Occipital lobe (tissue), 2 donors: Measurements from ENCODE around the gene MLF2. TPM values are rescaled to one million over a fixed set of nuclear protein-coding genes. Genes with fewer than 3 reads are reported as not detected.
A peak's percentile ranks its signal among the peaks of the same experiment; 100 is the strongest.

Source experiments
- DNase-seq: peaks from one replicate; lab custom pipeline; 2025; lab: John Stamatoyannopoulos, UW
- total RNA-seq: library from RNA; depleted of rRNA; stranded (reverse); fragments of >200 nt; gene quantifications from one replicate; pipeline ENCODE4 v1.2.3, GENCODE V29; 2014

The MLF2 gene
- total RNA-seq, 1 donor from 2014 or later: 81.4 TPM

- peak; percentile 86 for DNase-seq
These were observed 25.9 kb upstream of the MLF2 start for GRCh38 chr12:6778574-6779550.

DNA sequence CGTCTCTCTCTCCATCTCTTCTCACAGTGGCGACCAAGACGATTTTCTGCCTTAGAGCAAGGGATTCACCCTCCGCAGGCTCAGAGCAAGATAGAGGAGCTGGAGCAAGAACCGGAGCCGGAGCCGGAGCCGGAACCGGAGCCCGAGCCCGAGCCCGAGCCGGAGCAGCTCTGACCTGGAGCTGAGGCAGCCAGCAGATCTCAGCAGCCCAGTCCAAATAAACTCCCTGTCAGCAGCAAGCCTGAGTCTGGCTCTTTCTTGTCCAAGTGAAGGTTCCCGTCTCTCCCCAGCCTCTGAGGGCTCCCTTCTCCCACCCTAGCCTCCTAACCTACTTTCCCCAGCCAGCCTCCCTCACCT lies 25.3 kb upstream of the MLF2 start:
- peak; percentile 55 for DNase-seq

GRCh38 chr12:6777386-6777785 lies 24.4 kb upstream of the MLF2 start:
- DNase-seq: no peak

GRCh38 chr12:6775185-6776174 lies 22.5 kb upstream of the MLF2 start:
- no peak for DNase-seq

GRCh38 chr12:6774499-6775062 lies 21.6 kb upstream of the MLF2 start:
- no peak for DNase-seq

DNA sequence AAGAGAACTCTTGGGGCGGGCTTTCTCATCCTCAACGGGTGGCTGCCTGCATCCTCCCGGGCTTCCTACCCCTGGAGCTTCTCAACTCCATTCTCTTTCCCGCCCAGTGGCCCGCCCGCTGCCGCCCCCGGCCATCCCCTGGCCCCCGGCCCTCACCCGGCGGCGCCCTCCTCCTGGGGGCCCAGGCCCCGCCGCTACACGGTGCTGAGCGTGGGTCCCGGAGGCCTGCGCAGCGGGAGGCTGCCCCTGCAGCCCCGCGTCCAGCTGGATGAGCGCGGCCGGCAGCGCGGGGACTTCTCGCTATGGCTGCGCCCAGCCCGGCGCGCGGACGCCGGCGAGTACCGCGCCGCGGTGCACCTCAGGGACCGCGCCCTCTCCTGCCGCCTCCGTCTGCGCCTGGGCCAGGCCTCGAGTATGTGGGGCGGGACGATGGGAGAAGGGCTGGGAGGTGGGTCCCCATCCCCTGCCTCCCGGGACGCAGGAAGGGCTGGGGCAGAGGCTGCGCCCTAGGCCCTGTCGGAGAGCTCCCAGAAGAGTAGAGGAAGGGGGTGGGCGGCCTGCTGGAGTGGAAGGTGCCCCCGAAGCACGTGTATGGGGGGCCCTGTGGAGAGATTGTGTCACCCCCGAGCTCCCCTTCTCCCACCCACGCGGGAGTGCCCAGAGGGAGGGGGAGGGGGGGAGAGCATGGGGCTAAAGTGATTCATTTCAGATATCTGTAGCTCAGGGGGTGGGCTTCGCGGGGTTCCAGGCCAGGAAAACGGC lies 20.8 kb upstream of the MLF2 start:
- no peak for DNase-seq

GRCh38 chr12:6772726-6773589 lies 20.0 kb upstream of the MLF2 start:
- no peak for DNase-seq

DNA sequence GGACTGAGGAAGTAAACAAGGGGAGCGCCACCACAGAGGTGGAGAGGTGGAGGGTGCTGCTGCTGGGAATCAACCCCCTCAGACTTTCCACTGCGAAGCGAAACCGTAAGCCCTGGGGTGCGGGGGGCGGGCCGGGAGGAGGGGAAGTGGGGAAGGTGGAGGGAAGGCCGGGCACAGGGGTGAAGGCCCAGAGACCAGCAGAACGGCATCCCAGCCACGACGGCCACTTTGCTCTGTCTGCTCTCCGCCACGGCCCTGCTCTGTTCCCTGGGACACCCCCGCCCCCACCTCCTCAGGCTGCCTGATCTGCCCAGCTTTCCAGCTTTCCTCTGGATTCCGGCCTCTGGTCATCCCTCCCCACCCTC lies 19.4 kb upstream of the MLF2 start, which contains the start of gene LAG3:
Gene LAG3 (plus strand): TSS at position 190 of the 365 bp plus-strand sequence. CDS start 333 bp downstream, outside the sequence.
- DNase-seq: no peak

DNA sequence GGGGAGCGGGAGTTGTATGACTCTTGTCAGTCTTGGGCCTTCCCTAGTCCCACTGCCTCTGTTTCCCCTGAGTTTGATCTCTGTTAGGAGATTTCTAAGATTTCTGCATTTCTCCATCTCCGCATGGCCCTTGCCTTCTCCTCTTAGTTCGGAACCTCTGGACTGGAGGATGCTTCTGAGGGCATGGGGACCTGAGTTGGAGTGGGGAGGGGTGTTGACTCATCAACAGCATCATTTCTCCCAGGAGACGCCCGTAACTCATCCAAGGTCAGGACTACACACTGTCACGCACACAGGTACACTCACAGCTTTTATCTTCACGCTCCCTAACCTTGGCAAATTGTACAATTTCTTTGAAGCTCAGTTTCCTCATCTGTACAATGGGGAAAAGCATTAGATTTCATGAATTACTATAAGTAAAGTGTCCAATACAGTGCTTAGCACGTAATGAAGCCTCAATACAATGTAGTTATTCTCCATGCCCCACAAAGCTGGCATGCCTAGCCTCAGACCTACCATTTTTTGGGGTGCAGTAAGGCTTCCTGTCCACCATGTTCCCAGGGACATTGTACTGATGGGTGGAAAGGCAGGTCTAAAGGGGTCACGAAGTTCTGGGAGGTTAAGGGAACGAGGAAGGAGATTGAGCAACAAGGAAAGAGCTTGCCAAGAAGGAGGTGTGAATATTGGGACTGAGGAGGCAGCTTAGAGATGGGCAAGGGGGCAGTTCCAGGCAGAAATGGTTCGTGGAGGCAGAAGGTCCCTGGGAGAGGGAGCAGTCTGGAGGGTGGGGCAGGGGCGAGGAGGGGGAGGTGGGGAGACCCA lies 18.8 kb upstream of the MLF2 start:
- DNase-seq: no peak

- DNase-seq: peak; percentile 57
These were observed 18.2 kb upstream of the MLF2 start for GRCh38 chr12:6771091-6771495.

DNA sequence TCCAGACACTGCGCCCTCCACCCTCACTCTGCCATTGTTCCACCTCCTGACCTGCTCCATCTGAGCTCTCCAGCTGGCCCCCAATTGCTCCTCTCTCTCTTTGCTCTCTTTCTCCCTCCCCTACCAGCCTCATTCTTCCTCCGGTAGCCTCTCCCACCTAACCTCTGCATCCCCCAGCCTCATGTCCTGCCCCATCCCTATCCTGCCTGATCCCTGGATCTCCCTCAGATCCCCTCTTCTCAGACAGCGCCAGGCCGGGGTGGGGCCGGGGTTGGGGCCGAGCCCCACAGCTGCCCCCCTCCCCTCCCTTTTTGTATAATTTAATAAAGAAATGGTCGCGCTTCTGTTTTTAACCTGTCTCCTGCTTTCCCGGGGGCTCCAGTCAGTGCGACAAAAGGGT lies 17.7 kb upstream of the MLF2 start:
- no peak for DNase-seq

- no peak for DNase-seq
These were observed 17.2 kb upstream of the MLF2 start for GRCh38 chr12:6770094-6770493.

DNA sequence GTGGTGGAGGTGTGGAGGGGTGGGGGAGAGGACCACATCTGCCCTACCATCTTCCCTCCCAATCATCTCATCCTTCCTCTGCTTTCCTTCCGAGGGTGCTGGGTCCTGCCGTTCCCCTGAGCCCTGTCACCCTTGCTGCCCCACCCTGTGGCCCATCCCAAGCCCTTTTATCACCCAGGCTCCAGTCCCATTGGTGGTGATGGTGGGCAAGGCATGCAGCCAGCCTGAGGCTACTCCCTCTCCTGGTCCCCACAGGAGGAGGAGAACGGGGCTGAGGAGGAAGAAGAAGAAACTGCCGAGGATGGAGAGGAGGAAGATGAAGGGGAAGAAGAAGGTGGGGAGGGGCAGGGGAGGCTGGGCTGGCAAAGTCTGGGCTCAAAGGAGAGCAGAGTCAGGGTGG lies 16.7 kb upstream of the MLF2 start:
- no peak for DNase-seq

GRCh38 chr12:6768990-6769389 lies 16.0 kb upstream of the MLF2 start:
- no peak for DNase-seq

DNA sequence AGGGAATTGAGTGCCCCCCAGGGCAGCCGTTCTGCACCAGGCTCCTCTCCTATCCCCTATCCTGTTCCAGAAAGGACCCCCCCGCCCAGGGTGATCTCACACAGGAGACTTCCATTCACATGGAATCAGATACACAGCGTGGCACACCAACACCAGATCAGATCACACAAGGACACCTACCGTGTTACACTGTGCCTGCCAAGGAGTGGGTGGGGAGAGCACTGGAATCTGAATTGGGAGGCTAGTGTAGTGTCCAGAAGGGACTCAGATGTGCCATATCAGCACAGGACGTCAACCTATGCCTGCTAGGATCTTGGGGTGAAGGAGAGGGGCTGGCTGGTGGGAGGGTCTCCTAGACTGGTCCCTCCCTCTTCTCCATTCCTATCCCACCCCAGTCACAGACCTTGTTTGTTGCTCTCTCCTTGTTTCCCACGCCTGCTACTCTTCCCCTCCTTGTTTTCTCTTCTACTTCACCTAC lies 15.5 kb upstream of the MLF2 start:
- no peak for DNase-seq

- peak; percentile 65 for DNase-seq
These were observed 14.7 kb upstream of the MLF2 start for GRCh38 chr12:6767353-6768319.

DNA sequence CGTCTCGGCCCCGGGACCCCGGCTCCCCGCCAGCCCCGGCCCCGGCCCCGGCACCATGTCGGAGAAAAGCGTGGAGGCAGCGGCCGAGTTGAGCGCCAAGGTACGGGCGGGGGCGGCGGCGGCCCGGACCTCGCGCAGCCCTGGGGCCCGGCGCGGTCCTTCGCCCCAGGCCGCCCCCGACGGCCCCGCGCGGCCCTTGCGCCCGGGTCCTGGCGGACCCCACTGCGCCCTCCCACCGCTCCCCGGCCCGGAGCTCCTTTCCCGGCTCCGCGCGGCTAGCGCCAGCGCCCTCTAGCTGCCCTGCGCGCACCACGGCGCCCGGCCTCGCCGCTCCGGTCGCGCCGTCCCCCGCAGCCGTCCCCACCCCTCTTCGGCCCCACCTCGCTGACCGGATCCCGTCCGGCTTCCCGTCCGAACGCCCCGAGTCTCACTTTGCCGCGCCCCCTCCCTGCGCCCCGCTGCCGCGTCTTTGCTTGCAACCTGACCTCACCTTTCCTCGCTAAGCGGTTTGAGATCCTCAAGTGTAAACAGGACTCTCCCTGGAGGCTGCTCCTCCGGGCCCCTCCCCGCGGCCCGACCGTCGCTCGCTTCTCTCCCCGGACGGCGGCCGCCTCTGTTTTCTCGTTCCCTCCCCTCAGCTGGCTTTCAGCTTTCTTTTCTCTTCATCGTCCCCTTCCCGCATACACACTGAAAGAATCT lies 13.9 kb upstream of the MLF2 start:
- DNase-seq: peak; percentile 38
